GM18507 (cell line): ENCODE measurements around the gene CDYL.

ENCODE experiments used
- DNase-seq: peaks from one replicate; pipeline ENCODE4 v3.0.0; 2011; ENCODE audit warnings: low read depth; ENCODE audit not compliant: insufficient read length; ENCODE audit errors: extremely low spot score
- FAIRE-seq: peaks from 2 replicates; lab custom pipeline; 2011; peaks lifted over from hg19 to GRCh38; lab: Jason Lieb, UNC

The CDYL gene

GRCh38 chr6:4772750-4773149, 3.5 kb upstream of the CDYL start:
- DNase-seq (no peak), FAIRE-seq (no peak)

- DNase-seq (no peak), FAIRE-seq (no peak)
These were observed 3.0 kb upstream of the CDYL start for GRCh38 chr6:4773181-4773580.

GRCh38 chr6:4774296-4774695, 1.9 kb upstream of the CDYL start:
- FAIRE-seq (no peak), DNase-seq (no peak)

- DNase-seq: no peak
- FAIRE-seq: no peak
These were observed 1.3 kb upstream of the CDYL start for GRCh38 chr6:4774715-4775493.

- no peak for FAIRE-seq
- DNase-seq: peak; percentile 46
These were observed 592 bp upstream of the CDYL start for GRCh38 chr6:4775494-4776130.

- FAIRE-seq (peak; percentile 80), DNase-seq (no peak)
These were observed 539 bp downstream of the CDYL start for GRCh38 chr6:4776493-4777393.

- DNase-seq: no peak
- no peak for FAIRE-seq
These were observed 1.3 kb downstream of the CDYL start for GRCh38 chr6:4777394-4777935.

- no peak for DNase-seq
- FAIRE-seq: peak; percentile 75
These were observed 1.9 kb downstream of the CDYL start for GRCh38 chr6:4778086-4778485.

- no peak for DNase-seq
- FAIRE-seq: no peak
These were observed 4.2 kb downstream of the CDYL start for GRCh38 chr6:4780360-4780812.

- no peak for DNase-seq
- FAIRE-seq: peak; percentile 38
These were observed 5.2 kb downstream of the CDYL start for GRCh38 chr6:4781426-4781825.

GRCh38 chr6:4781967-4782575, 5.9 kb downstream of the CDYL start:
- FAIRE-seq (peak; percentile 58), DNase-seq (no peak)

- FAIRE-seq: no peak
- no peak for DNase-seq
These were observed 10.8 kb downstream of the CDYL start for GRCh38 chr6:4786996-4787395.

GRCh38 chr6:4788482-4788881, 12.3 kb downstream of the CDYL start:
- FAIRE-seq (no peak), DNase-seq (no peak)

GRCh38 chr6:4788953-4789584, 12.9 kb downstream of the CDYL start:
- DNase-seq (no peak), FAIRE-seq (peak; percentile 78)

- DNase-seq: no peak
- peak; percentile 44 for FAIRE-seq
These were observed 14.1 kb downstream of the CDYL start for GRCh38 chr6:4790158-4790899.

GRCh38 chr6:4794140-4794707, 18.0 kb downstream of the CDYL start:
- FAIRE-seq (no peak), DNase-seq (no peak)

- FAIRE-seq (no peak), DNase-seq (no peak)
These were observed 21.4 kb downstream of the CDYL start for GRCh38 chr6:4797587-4797986.

- no peak for FAIRE-seq
- no peak for DNase-seq
These were observed 23.7 kb downstream of the CDYL start for GRCh38 chr6:4799912-4800311.
